PC-3 (cell line): ENCODE results near the gene PPARGC1A. TPM values are rescaled to one million over a fixed set of nuclear protein-coding genes. Genes with fewer than 3 reads are reported as not detected.

ENCODE experiments used
- ATAC-seq: fragments of 200-7000 bp; cut with Tn5 transposase; 2 replicates; pipeline ENCODE4 v1.9.1; 2020; ENCODE audit warnings: mild to moderate bottlenecking, moderate library complexity
- BruUV-seq: library from RNA; stranded (reverse); fragments of 400-500 nt; replicated peaks from 2 replicates; lab custom pipeline; 2021; lab: Mats Ljungman, UMichigan
- CTCF ChIA-PET: fragments of 300-600 bp; sonication (Branson Sonifier 250); formaldehyde crosslinking; loops from one replicate; lab custom pipeline; 2022; ENCODE audit warnings: antibody characterized with exemption; lab: Charles Lee
- POLR2A ChIA-PET: fragments of 300-600 bp; sonication (Branson Sonifier 250); formaldehyde crosslinking; loops from one replicate; lab custom pipeline; 2022; ENCODE audit warnings: antibody characterized with exemption; ENCODE audit not compliant: unreplicated experiment; lab: Charles Lee
- DNase-seq: peaks from one replicate; pipeline ENCODE4 v3.0.0-alpha.2; 2015
- H2AFZ ChIP-seq: fragments of 300-600 bp; sonication (generic); 2 replicates; pipeline ENCODE4 v1.6.0; 2016; ENCODE audit warnings: antibody characterized with exemption, low read length
- H3F3A ChIP-seq: fragments of 300-600 bp; sonication (generic); one replicate; pipeline ENCODE4 v1.6.0; 2017; ENCODE audit warnings: antibody characterized with exemption, low read length, control low read depth, mild to moderate bottlenecking; ENCODE audit not compliant: unreplicated experiment
- H3K27ac ChIP-seq: fragments of 300-600 bp; sonication (generic); 2 replicates; pipeline ENCODE4 v1.5.1; 2016; ENCODE audit warnings: mild to moderate bottlenecking, low read length
- H3K27me3 ChIP-seq: fragments of 300-600 bp; sonication (generic); 2 replicates; pipeline ENCODE4 v1.6.1; 2016; ENCODE audit warnings: low read length, mixed read lengths
- H3K36me3 ChIP-seq: fragments of 300-600 bp; sonication (generic); 2 replicates; pipeline ENCODE4 v1.6.1; 2016; ENCODE audit warnings: low read depth, mixed run types, low read length, mixed read lengths
- H3K4me1 ChIP-seq: fragments of 300-600 bp; sonication (generic); 2 replicates; pipeline ENCODE4 v1.5.1; 2016; ENCODE audit warnings: low read length; ENCODE audit not compliant: insufficient read depth
- H3K4me2 ChIP-seq: fragments of 300-600 bp; sonication (generic); 2 replicates; pipeline ENCODE4 v1.6.0; 2016; ENCODE audit warnings: low read length
- H3K4me3 ChIP-seq: fragments of 300-600 bp; sonication (generic); 2 replicates; pipeline ENCODE4 v1.5.1; 2016; ENCODE audit warnings: mild to moderate bottlenecking, low read length, mixed read lengths
- H3K79me2 ChIP-seq: fragments of 300-600 bp; sonication (generic); 2 replicates; pipeline ENCODE4 v1.6.1; 2017; ENCODE audit warnings: low read length, mixed read lengths
- H3K9ac ChIP-seq: fragments of 300-600 bp; sonication (generic); 2 replicates; pipeline ENCODE4 v1.6.0; 2016; ENCODE audit warnings: mild to moderate bottlenecking, low read length
- H3K9me2 ChIP-seq: fragments of 300-600 bp; sonication (generic); replicated peaks from 2 replicates; pipeline ENCODE4 v1.6.1; 2016; ENCODE audit warnings: mixed run types, low read length, mixed read lengths
- H3K9me3 ChIP-seq: fragments of 300-600 bp; sonication (generic); 2 replicates; pipeline ENCODE4 v1.6.1; 2016; ENCODE audit warnings: low read length, mixed read lengths
- H4K20me1 ChIP-seq: fragments of 300-600 bp; sonication (generic); 2 replicates; pipeline ENCODE4 v1.6.1; 2016; ENCODE audit warnings: low read length, mixed read lengths
- EZH2 ChIP-seq: fragments of 300-600 bp; sonication (generic); IDR thresholded peaks from one replicate; pipeline ENCODE4 v1.6.1; 2017; ENCODE audit warnings: antibody characterized with exemption, mild to moderate bottlenecking, low read length; ENCODE audit not compliant: unreplicated experiment
- EZH2phosphoT487 ChIP-seq: fragments of 300-600 bp; sonication (generic); IDR thresholded peaks from 2 replicates; pipeline ENCODE4 v1.6.1; 2018; ENCODE audit warnings: mild to moderate bottlenecking, antibody characterized with exemption, low read length, borderline replicate concordance
- intact Hi-C: fragments of 100-400 bp; cut with micrococcal nuclease; formaldehyde crosslinking; loops from 2 replicates; pipeline ENCODE4 v1.9.0; 2023
- total RNA-seq: library from RNA; depleted of rRNA; stranded (reverse); fragments of >200 nt; gene quantifications from 2 replicates; pipeline ENCODE4 v1.2.3, GENCODE V29; 2014
- TF ChIP-seq, protein P1 (sequence below): fragments of 300-600 bp; sonication (generic); conservative IDR thresholded peaks from 2 replicates; pipeline ENCODE4 v1.5.1; 2017; ENCODE audit warnings: antibody characterized with exemption, low read depth, mild to moderate bottlenecking, low read length

PPARGC1A gene
- total RNA-seq, 1 experiment from 2014 or later, result not detected

DNA sequence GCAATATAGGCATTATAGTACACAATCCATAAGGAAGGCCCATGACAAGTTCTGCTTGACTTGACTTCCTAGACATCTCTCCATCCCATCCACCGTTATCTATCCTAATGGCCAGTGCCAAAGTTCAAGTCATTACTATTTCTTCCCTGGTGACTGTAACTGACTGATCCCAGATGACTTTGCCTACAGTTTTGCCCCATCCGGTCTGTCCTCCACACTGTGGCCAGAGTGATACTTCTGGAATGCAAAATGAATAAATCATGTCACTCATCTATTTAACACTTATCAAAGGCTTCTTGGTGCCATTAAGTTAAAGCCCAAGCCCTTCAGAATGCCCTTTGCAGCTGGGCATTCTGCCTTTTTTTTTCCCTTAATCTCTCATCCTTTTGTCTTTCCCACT is 130.8 kb downstream of the PPARGC1A start:
- Histone ChIP-seq H3K9me3 (no peaks in the 10 kb centered on the region), H4K20me1 (no peaks in the 10 kb centered on the region), H3K4me1 (no peaks in the 10 kb centered on the region), H3K9ac (no peak overlapping the region), H3K27ac (no peak overlapping the region), H3K36me3 (no peaks in the 10 kb centered on the region), H3K4me3 (no peak overlapping the region), H3K9me2 (no peaks in the 10 kb centered on the region), H3K79me2 (no peaks in the 10 kb centered on the region), H3F3A (no peaks in the 10 kb centered on the region), H3K4me2 (no peak overlapping the region), H2AFZ (no peak overlapping the region), H3K27me3 (no peaks in the 10 kb centered on the region)
- CTCF ChIA-PET, result no interaction called here
- no TSS peak for BruUV-seq
- TF ChIP-seq EZH2phosphoT487, result no peak
- TF ChIP-seq EZH2, result no peak
- TF ChIP-seq, protein P1, sequence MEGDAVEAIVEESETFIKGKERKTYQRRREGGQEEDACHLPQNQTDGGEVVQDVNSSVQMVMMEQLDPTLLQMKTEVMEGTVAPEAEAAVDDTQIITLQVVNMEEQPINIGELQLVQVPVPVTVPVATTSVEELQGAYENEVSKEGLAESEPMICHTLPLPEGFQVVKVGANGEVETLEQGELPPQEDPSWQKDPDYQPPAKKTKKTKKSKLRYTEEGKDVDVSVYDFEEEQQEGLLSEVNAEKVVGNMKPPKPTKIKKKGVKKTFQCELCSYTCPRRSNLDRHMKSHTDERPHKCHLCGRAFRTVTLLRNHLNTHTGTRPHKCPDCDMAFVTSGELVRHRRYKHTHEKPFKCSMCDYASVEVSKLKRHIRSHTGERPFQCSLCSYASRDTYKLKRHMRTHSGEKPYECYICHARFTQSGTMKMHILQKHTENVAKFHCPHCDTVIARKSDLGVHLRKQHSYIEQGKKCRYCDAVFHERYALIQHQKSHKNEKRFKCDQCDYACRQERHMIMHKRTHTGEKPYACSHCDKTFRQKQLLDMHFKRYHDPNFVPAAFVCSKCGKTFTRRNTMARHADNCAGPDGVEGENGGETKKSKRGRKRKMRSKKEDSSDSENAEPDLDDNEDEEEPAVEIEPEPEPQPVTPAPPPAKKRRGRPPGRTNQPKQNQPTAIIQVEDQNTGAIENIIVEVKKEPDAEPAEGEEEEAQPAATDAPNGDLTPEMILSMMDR, result no peak
- POLR2A ChIA-PET, result no interaction called here
- ATAC-seq, result no peak
- no peak for DNase-seq
- intact Hi-C loops, result no loop called here

DNA sequence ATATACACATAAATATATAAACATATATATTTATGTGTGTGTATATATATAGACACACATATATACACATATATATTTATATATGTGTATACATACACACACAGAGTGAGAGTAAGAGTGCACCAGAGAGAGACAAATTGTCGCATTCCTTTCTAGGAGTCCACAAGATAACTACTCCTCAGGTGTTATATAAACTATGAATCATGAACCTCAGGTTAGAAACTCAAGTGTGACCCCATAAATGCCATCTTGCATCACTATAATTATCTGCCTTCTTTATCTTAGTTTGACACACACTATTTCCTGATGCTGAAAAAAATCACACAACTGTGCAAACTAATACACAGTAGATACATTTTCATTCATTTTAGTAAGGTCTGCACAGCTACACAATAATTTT is 135.2 kb downstream of the PPARGC1A start:
- Histone ChIP-seq H3K27ac (no peak overlapping the region), H3K4me1 (no peaks in the 10 kb centered on the region), H4K20me1 (no peaks in the 10 kb centered on the region), H3K4me3 (no peak overlapping the region), H3K27me3 (no peaks in the 10 kb centered on the region), H2AFZ (no peak overlapping the region), H3K36me3 (no peaks in the 10 kb centered on the region), H3K4me2 (no peak overlapping the region), H3K79me2 (no peaks in the 10 kb centered on the region), H3K9ac (no peak overlapping the region), H3F3A (no peaks in the 10 kb centered on the region), H3K9me3 (no peaks in the 10 kb centered on the region), H3K9me2 (no peaks in the 10 kb centered on the region)
- intact Hi-C loops, result no loop called here
- ChIA-PET POLR2A (no interaction called here), CTCF (no interaction called here)
- DNase-seq, result no peak
- ATAC-seq, result no peak
- no TSS peak for BruUV-seq
- TF ChIP-seq EZH2phosphoT487 (no peak), EZH2 (no peak)

DNA sequence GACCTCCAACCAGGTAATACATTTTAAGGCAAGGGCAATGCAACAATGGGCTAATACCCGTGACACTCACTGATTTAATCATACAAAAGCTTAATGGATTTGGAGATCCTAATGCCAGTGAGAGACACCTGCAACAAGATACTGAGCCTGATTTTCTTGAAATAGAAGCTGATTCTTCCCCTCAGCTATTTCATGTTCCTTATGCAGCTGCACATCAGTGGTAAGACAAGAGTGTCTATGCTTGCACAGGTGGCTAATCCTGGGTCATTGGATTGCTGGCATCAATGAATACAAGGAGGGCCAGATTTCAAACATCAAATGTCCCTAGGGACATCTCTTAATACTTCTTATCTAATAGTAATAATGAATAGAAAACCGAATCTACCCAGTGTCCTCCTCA is 139.7 kb downstream of the PPARGC1A start:
- no peaks in the 10 kb centered on the region for H3F3A ChIP-seq
- BruUV-seq, result no TSS peak
- ATAC-seq, result no peak
- H2AFZ ChIP-seq, result no peak overlapping the region
- no peaks in the 10 kb centered on the region for H4K20me1 ChIP-seq
- TF ChIP-seq EZH2 (no peak), EZH2phosphoT487 (no peak)
- TF ChIP-seq, protein P1, result no peak
- intact Hi-C loops, result no loop called here
- H3K9me2 ChIP-seq, result no peaks in the 10 kb centered on the region
- CTCF ChIA-PET, result no interaction called here
- H3K4me2 ChIP-seq, result no peak overlapping the region
- H3K79me2 ChIP-seq, result no peaks in the 10 kb centered on the region
- DNase-seq, result no peak
- H3K4me3 ChIP-seq, result no peak overlapping the region
- no peak overlapping the region for H3K9ac ChIP-seq
- no peak overlapping the region for H3K27ac ChIP-seq
- POLR2A ChIA-PET, result no interaction called here
- no peaks in the 10 kb centered on the region for H3K36me3 ChIP-seq
- no peaks in the 10 kb centered on the region for H3K27me3 ChIP-seq
- H3K9me3 ChIP-seq, result no peaks in the 10 kb centered on the region
- no peaks in the 10 kb centered on the region for H3K4me1 ChIP-seq
